ACC112 (cell line): ENCODE results near the gene AGBL1.

ENCODE experiments used
- H2AFZ ChIP-seq: fragments of 200-600 bp; sonication (generic); one replicate; pipeline ENCODE4 v1.6.0; 2017; ENCODE audit warnings: antibody characterized with exemption, low read length; ENCODE audit not compliant: unreplicated experiment
- H3K27ac ChIP-seq: fragments of 200-600 bp; sonication (generic); 2 replicates; pipeline ENCODE4 v1.5.1; 2014; ENCODE audit warnings: low read depth, mild to moderate bottlenecking, antibody characterized with exemption, low read length, moderate library complexity
- H3K27me3 ChIP-seq: fragments of 200-600 bp; sonication (generic); 2 replicates; pipeline ENCODE4 v1.6.1; 2014; ENCODE audit warnings: mild to moderate bottlenecking, antibody characterized with exemption, low read length, moderate library complexity, mixed read lengths; ENCODE audit not compliant: insufficient read depth
- H3K36me3 ChIP-seq: fragments of 200-600 bp; sonication (generic); 2 replicates; pipeline ENCODE4 v1.6.1; 2016; ENCODE audit warnings: mild to moderate bottlenecking, antibody characterized with exemption, low read length, moderate library complexity, mixed read lengths; ENCODE audit not compliant: insufficient read depth
- H3K4me1 ChIP-seq: fragments of 200-600 bp; sonication (generic); one replicate; pipeline ENCODE4 v1.6.1; 2016; ENCODE audit warnings: low read length, mixed read lengths; ENCODE audit not compliant: insufficient read depth, unreplicated experiment, control insufficient read depth
- H3K4me3 ChIP-seq: fragments of 200-600 bp; sonication (generic); 2 replicates; pipeline ENCODE4 v1.5.1; 2014; ENCODE audit warnings: mild to moderate bottlenecking, low read depth, low read length
- H3K79me2 ChIP-seq: fragments of 200-600 bp; sonication (generic); one replicate; pipeline ENCODE4 v1.6.0; 2016; ENCODE audit warnings: low read length; ENCODE audit not compliant: control insufficient read depth, unreplicated experiment, insufficient read depth

The AGBL1 gene

DNA sequence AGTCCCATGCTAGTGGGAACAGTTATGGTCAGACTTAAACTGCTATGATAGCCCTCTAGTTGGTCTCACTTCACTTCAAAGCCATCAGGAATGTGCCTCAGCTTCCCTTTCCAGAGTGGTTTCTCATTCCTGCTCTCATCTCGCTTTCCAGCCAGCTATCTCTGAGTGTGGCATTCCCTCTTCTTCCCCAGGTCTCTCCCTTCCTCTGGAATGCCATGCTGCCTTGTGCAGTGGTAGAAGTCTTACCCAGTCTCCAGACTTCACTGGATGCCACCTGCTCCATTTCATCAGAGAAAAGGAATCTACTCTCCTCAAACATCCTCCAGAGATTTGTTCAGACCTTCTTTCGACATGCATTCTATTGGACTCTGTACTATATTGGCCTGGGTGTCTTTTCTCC is 83.0 kb downstream of the AGBL1 start:
- no peaks in the 10 kb centered on the region for H3K27me3 ChIP-seq
- H3K79me2 ChIP-seq, result no peaks in the 10 kb centered on the region
- H3K36me3 ChIP-seq, result no peaks in the 10 kb centered on the region
- no peak overlapping the region for H3K27ac ChIP-seq
- no peak overlapping the region for H2AFZ ChIP-seq
- H3K4me3 ChIP-seq, result no peak overlapping the region
- no peaks in the 10 kb centered on the region for H3K4me1 ChIP-seq

DNA sequence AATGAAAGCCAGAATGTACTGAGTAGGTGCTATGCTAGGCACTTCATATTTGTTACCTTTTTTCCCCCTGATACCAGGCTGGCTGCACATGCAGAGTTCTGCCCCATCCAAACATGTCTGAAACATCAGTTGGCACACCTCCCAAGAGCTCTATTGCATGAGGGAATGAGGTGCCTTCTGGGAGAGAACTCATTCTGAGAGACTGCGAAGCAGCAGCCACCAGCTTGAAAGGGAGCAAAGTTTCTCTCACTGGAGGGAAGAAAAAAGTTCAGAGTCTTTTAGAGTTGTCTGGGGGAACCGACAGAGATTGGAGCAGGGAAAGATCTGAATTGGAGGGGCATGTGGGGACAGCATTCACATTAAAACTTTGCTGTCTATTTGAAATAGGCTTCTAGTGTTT is 84.1 kb downstream of the AGBL1 start:
- Histone ChIP-seq H3K27ac (no peak overlapping the region), H3K27me3 (no peaks in the 10 kb centered on the region), H3K36me3 (no peaks in the 10 kb centered on the region), H3K79me2 (no peaks in the 10 kb centered on the region), H2AFZ (no peak overlapping the region), H3K4me1 (no peaks in the 10 kb centered on the region), H3K4me3 (no peak overlapping the region)

DNA sequence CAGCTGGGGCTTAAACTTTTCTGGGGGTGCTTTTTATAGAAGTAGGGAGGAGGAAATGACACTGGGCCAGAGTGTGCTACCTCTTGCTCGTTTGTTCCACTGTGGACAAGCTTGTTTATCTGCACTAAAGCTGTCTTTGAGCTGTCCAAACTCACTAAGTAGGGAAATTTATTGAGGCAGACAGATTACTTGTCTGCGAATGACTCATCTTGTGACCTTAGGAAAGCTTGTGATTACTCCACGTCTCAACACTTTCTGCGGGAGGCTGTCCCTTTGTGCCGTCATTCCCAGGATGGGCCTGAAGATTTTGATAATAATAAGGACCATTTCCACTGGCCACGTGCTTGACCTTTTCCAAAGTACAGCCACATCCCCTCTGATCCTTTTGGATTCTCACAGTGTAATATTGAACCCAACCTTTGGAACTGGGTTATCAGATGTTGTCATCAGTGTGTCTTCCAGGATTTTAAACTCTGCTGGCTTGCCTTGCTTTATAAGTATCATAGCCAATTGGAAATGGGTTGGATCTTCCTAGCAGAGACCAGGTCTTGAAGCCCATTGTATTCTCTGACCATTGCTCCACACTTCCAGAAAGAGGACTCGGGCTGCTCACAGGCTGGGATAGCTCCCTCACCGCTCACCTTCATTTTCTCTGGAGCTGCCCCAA is 84.7 kb downstream of the AGBL1 start:
- no peaks in the 10 kb centered on the region for H3K4me1 ChIP-seq
- no peaks in the 10 kb centered on the region for H3K36me3 ChIP-seq
- no peak overlapping the region for H3K4me3 ChIP-seq
- no peak overlapping the region for H2AFZ ChIP-seq
- no peaks in the 10 kb centered on the region for H3K27me3 ChIP-seq
- no peaks in the 10 kb centered on the region for H3K79me2 ChIP-seq
- no peak overlapping the region for H3K27ac ChIP-seq

DNA sequence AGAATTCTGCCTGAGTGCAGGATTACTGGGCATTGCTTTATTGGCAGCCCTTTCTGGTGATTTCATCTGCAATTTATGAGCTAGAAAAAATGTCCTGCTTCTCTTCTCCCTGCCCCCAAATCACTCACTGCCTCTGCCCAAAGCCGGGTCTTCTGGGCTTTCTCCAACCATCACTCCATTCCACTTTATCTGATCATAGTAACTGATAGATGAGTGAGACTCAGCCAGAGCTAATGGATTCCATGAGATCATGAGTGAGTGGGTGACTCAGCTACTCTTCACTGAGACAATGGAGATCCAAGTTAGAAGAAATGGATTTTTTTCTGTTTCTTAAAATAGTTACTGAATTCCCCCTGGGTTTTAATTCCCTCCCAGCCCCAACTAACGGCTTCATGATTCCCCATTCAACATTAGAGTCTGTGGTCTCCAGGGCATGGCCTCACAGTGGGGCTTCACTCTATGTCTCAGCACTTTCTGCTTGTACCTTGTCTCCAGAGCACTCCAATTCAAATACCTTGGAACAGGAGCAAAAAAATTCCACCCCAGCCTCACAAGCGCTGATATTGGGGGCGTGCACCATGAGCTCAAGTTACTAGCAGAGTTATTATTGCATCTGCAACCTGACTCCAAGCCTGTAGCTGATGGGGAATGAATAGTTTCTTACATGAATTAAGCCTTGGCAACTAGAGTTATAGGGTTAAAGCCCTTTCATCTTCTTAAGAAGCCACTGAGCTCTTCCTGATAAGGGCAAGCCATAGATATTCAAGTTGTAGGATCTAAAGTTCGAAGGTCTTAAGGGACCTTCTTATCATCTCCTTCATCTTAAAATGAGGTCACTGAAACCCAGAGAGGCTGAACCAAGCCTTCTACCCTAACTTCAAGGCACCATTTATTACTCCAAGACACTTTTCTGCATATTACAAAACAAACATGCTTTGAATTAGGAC is 85.9 kb downstream of the AGBL1 start:
- Histone ChIP-seq H3K79me2 (no peaks in the 10 kb centered on the region), H3K36me3 (no peaks in the 10 kb centered on the region), H3K4me3 (no peak overlapping the region), H2AFZ (no peak overlapping the region), H3K27ac (no peak overlapping the region), H3K4me1 (no peaks in the 10 kb centered on the region), H3K27me3 (no peaks in the 10 kb centered on the region)

DNA sequence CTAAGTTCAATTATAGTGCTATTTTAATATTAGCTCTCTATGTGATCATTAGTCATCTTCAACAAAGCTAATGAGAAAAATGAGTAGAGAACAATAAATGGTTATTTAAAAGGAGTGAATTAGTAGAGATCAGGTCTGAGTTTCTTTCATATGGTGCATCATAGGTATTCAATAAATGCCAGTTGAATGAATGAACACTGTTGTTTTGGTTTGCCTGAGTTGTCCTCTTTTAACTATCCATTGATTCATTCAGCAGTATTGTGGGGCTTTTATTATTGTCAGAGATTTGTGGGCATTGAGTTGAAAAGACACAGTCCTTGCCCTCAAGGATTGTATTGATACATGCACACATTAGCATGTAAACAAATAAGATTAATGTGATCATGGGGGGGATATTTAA is 88.2 kb downstream of the AGBL1 start:
- no peaks in the 10 kb centered on the region for H3K79me2 ChIP-seq
- H3K27ac ChIP-seq, result no peak overlapping the region
- no peaks in the 10 kb centered on the region for H3K4me1 ChIP-seq
- H3K36me3 ChIP-seq, result no peaks in the 10 kb centered on the region
- H2AFZ ChIP-seq, result no peak overlapping the region
- no peaks in the 10 kb centered on the region for H3K27me3 ChIP-seq
- no peak overlapping the region for H3K4me3 ChIP-seq

DNA sequence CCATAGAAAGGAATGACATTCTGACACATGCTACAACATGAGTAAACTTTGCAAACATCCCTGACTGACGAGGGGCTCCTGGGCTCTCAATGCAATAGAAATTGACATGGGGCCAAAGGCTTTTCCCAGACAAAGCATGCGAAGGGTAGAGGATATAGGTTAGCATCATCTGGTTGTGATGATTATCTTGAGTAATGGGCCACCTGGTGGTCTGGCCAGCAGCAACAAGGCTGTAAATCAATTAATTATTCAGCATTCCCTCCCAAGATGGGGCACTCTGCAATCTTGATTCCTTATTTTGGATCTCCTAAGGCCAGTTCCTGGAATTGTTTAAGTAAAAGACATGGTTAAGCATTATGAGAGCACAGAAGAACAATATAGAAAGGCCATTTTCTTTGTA is 99.2 kb downstream of the AGBL1 start:
- Histone ChIP-seq H3K4me1 (no peaks in the 10 kb centered on the region), H3K27ac (no peak overlapping the region), H3K79me2 (no peaks in the 10 kb centered on the region), H3K36me3 (no peaks in the 10 kb centered on the region), H3K4me3 (no peak overlapping the region), H3K27me3 (no peaks in the 10 kb centered on the region), H2AFZ (no peak overlapping the region)

DNA sequence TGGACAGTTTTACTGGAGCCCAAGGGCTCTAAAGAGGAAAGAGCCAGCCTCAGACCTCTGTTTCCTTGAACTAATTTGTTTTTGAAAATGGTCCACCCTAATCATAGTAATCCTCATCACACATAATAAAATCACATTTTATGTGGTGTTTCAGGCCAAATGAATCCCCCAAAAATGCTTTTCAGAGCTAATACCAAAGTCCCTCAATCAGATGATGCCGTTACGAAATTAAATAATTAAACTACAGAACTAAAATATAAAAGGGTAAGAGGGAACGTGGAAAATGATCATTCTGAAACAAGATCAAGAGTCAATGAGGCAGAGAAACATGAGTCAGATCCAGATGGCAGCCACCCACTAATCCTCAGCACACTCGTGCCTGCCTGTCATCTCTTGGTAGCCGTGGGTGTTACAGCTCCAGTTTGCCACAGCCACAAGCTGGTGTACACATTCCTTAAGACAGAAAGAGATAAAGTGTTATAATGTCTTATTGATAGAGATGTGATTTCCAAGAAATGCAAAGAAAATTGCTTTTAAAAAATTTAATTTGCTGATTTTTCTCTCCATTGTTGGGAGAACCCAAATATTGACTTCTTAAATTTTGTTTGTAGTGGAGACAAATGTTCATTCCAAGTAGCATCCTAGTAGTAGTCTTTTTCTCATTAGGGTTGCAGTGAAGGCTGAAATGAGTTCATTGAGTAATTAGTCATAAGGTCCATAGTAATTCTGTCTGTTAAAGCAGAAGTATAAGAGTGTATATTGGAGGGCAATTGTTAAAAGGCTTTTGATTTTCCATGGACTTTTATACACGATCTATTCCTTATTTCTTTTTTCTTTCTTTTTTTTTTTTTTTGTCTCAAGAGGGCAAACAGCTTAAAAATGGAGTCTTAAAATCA is 104.2 kb downstream of the AGBL1 start:
- no peak overlapping the region for H2AFZ ChIP-seq
- H3K79me2 ChIP-seq, result no peaks in the 10 kb centered on the region
- no peak overlapping the region for H3K4me3 ChIP-seq
- no peaks in the 10 kb centered on the region for H3K36me3 ChIP-seq
- no peak overlapping the region for H3K27ac ChIP-seq
- no peaks in the 10 kb centered on the region for H3K27me3 ChIP-seq
- H3K4me1 ChIP-seq, result no peaks in the 10 kb centered on the region

DNA sequence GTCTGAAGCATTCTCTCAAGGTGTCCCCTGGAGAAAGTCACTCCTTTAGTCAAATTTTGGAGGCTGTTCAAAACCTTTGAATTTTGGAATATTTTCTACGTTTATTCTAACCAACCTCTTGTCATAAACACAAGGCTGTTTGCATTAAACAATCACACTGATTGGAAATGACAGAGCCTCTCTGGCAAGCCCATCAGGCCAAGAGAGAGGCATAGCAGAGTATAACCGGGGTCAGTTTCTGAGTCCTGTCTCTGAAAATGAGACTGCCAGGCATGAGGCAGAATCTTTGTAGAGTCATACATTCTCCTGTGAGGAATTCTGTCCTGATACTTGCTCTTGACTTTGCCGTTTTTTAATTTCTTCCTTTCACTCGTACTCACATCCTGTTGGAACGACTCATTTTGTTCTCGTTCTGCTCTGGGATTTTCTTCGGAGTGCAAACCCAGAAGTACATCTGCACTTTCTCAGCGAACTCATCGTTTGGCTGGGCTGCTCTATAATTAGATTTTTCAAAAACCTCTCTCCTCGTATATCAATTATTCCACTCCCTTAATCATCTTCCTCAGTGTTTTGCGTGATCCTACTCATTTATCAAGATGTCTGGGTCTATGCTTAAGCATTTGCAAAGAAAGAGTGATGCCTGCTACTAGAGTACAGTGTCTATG is 114.2 kb downstream of the AGBL1 start:
- H3K4me1 ChIP-seq, result no peaks in the 10 kb centered on the region
- H3K36me3 ChIP-seq, result no peaks in the 10 kb centered on the region
- H2AFZ ChIP-seq, result no peak overlapping the region
- no peak overlapping the region for H3K4me3 ChIP-seq
- H3K79me2 ChIP-seq, result no peaks in the 10 kb centered on the region
- H3K27me3 ChIP-seq, result no peaks in the 10 kb centered on the region
- H3K27ac ChIP-seq, result no peak overlapping the region

DNA sequence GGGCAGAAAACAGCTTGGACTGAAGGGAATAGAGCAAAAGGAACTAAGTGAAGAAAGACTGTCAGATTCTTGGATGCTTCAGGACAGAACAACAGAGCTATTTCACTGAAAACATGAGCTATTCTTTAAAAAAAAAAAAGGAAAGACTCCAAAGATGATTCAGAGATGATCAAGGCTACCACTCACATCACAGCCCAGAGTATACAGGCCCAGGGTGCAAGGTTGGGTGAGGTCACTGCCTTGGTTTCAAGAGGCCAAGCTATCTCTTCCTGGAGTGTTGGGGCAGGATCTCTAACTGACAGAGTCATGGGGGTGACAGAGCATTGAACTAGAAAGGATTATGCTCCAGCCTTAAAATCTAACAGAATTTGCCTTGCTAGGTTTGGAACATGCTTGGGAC is 118.1 kb downstream of the AGBL1 start:
- Histone ChIP-seq H3K27ac (no peak overlapping the region), H3K36me3 (no peaks in the 10 kb centered on the region), H3K4me1 (no peaks in the 10 kb centered on the region), H3K79me2 (no peaks in the 10 kb centered on the region), H2AFZ (no peak overlapping the region), H3K4me3 (no peak overlapping the region), H3K27me3 (no peaks in the 10 kb centered on the region)

DNA sequence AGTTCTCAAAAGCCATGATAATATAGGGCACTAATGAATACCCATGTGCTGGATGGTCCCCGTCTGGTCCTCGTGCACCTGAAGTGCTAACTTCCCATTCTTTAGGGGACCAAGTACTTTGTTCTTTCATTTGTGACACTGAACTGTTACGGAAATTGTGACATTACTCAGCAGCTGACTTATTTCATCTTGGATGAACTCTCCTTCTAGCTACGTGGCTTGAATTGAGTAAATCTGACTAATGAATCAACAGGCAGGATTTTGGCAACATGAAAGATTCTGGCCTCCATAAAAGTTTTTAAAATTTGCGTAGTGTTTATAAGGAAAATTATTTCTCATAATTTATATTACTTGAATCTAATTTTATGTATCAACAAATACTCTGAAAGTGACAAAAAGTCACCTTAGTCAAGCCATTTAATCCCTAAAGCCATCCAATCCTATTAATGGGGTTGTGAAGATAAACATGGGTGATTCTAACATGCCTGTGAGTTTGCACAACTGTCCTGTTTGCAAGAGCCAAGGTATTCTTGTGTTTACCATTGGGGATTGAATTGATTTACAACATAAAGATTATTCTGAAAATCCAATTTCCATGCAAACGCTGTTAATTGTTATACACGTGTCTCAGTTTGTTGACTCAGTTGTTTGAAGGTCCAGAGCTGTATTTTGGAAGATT is 119.9 kb downstream of the AGBL1 start:
- Histone ChIP-seq H3K27ac (no peak overlapping the region), H3K4me3 (no peak overlapping the region), H3K79me2 (no peaks in the 10 kb centered on the region), H3K27me3 (no peaks in the 10 kb centered on the region), H3K36me3 (no peaks in the 10 kb centered on the region), H2AFZ (no peak overlapping the region), H3K4me1 (no peaks in the 10 kb centered on the region)
